Islet of Langerhans (tissue), 1 donor: ENCODE results near the gene PPDPF.

Experiments
- FAIRE-seq: peaks from one replicate; lab custom pipeline; 2011; peaks lifted over from hg19 to GRCh38; lab: Jason Lieb, UNC

PPDPF gene

GRCh38 chr20:63538204-63539091 lies 17.9 kb downstream of the PPDPF start:
- FAIRE-seq = no peak

- no peak for FAIRE-seq
Observed at GRCh38 chr20:63539092-63539430, 18.5 kb downstream of the PPDPF start.

- FAIRE-seq = no peak
Observed at GRCh38 chr20:63539441-63540370, 19.1 kb downstream of the PPDPF start.

GRCh38 chr20:63540417-63541186 lies 20.0 kb downstream of the PPDPF start:
- FAIRE-seq = no peak

GRCh38 chr20:63541371-63541770 lies 20.8 kb downstream of the PPDPF start:
- no peak for FAIRE-seq

- no peak for FAIRE-seq
Observed at GRCh38 chr20:63542031-63542559, 21.5 kb downstream of the PPDPF start.

- FAIRE-seq = no peak
Observed at GRCh38 chr20:63542696-63543095, 22.1 kb downstream of the PPDPF start.

GRCh38 chr20:63543131-63543530 lies 22.6 kb downstream of the PPDPF start:
- FAIRE-seq = no peak

- FAIRE-seq = no peak
Observed at GRCh38 chr20:63543733-63544132, 23.2 kb downstream of the PPDPF start.

GRCh38 chr20:63544241-63544957 lies 23.8 kb downstream of the PPDPF start:
- no peak for FAIRE-seq

GRCh38 chr20:63544958-63545516 lies 24.5 kb downstream of the PPDPF start:
- no peak for FAIRE-seq

GRCh38 chr20:63545814-63546213 lies 25.2 kb downstream of the PPDPF start:
- no peak for FAIRE-seq

GRCh38 chr20:63546256-63546955 lies 25.8 kb downstream of the PPDPF start:
- FAIRE-seq = no peak

GRCh38 chr20:63546956-63547724 lies 26.6 kb downstream of the PPDPF start:
- no peak for FAIRE-seq

GRCh38 chr20:63547725-63548480 lies 27.3 kb downstream of the PPDPF start, which contains the start of gene SRMS:
Gene SRMS (minus strand): TSS chr20:63547749. CDS start chr20:63547463, 286 bp downstream.
- FAIRE-seq = no peak

- no peak for FAIRE-seq
Observed at GRCh38 chr20:63548542-63548941, 28.0 kb downstream of the PPDPF start.

- FAIRE-seq = no peak
Observed at GRCh38 chr20:63549019-63549418, 28.5 kb downstream of the PPDPF start.

- no peak for FAIRE-seq
Observed at GRCh38 chr20:63549679-63550282, 29.2 kb downstream of the PPDPF start.
